ENCODE data around the gene KRT78.

DNA sequence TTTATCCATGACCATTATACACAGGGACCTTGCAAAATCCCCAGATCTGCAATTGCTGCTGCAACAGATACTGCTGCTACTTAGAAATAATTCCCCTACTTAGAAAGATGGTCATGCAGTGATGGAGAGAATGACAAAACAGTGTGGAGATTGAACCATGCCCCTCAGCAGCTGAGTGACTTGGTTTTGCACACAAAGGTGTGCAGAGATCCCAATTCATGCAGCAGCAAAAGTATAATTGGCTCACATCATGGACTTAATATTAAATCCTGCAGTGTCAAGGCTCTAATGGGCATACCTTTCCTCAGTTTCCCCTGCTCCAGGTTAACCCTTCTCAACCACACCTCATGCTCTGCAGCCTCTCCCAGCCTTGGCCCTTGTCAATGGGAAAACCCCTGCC is 3.0 kb upstream of the KRT78 start:
- TF ChIP-seq, protein P1, sequence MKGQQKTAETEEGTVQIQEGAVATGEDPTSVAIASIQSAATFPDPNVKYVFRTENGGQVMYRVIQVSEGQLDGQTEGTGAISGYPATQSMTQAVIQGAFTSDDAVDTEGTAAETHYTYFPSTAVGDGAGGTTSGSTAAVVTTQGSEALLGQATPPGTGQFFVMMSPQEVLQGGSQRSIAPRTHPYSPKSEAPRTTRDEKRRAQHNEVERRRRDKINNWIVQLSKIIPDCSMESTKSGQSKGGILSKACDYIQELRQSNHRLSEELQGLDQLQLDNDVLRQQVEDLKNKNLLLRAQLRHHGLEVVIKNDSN (IDR thresholded peaks at IDR 0.05), result no peak
- TF ChIP-seq CREB1 (IDR thresholded peaks at IDR 0.05; ENCODE audit: low read depth), result no peak
- TF ChIP-seq TCF12 (IDR thresholded peaks at IDR 0.05; ENCODE audit: low read depth), result no peak
- TF ChIP-seq CEBPB (IDR thresholded peaks at IDR 0.05), result no peak
- TF ChIP-seq YY1 (IDR thresholded peaks at IDR 0.05; ENCODE audit: low read depth), result no peak
- no peak for TF ChIP-seq RAD21 (IDR thresholded peaks at IDR 0.05; ENCODE audit: low read depth)
- no peak for TF ChIP-seq FOXM1 (IDR thresholded peaks at IDR 0.05; ENCODE audit: borderline replicate concordance, low read depth)
